Measurements from ENCODE around the gene CD300A. TPM values are rescaled to one million over a fixed set of nuclear protein-coding genes. Genes with fewer than 3 reads are reported as not detected.

CD300A gene
- total and polyA plus RNA-seq, 2 donors (not counting 1 experiment from before 2014, with no cell fraction given) = 2.4 to 5.7 TPM

GRCh38 chr17:74493331-74493833, 26.9 kb downstream of the CD300A start:
- H3K27me3 Mint-ChIP-seq = peaks cover 10% of the 10 kb centered on the region
- TF ChIP-seq EZH2 (IDR thresholded peaks at IDR 0.05; ENCODE audit: borderline replicate concordance, insufficient read depth, low read depth, low read length, poor library complexity, severe bottlenecking) (no peak), CTCF (IDR thresholded peaks at IDR 0.05) (peak; percentile 90)
- H3K9ac ChIP-seq (ENCODE audit: low read length) = no peak overlapping the region
- H3K4me3 ChIP-seq (ENCODE audit: control extremely low read depth in 1 of 5, extremely low read depth in 1 of 5, insufficient read depth in 1 of 5, low read depth in 2 of 5, low read length in 4 of 5) = no peak overlapping the region
- ATAC-seq (ENCODE audit: low read depth) = peak; percentile 80
- DNase-seq = peak; percentile 68
- H3K36me3 ChIP-seq (replicated peaks in 1 of 2; ENCODE audit: control extremely low read depth in 1 of 2, control insufficient read depth in 1 of 2, extremely low read depth in 1 of 2, insufficient read depth in 2 of 2, low read length in 1 of 2) = no peaks in the 10 kb centered on the region
- H3K4me1 ChIP-seq (ENCODE audit: control insufficient read depth in 2 of 2, insufficient read depth in 2 of 2, low read length in 2 of 2) = no peaks in the 10 kb centered on the region
- POLR2A ChIA-PET = no interaction called here
- no peaks in the 10 kb centered on the region for H3K79me2 ChIP-seq (ENCODE audit: control insufficient read depth, insufficient read depth, low read length)
- no peak overlapping the region for H2AFZ ChIP-seq (ENCODE audit: insufficient read depth, low read depth, low read length, poor library complexity, severe bottlenecking)
- no peak overlapping the region for H3K4me2 ChIP-seq (replicated peaks; ENCODE audit: low read depth, low read length, poor library complexity, severe bottlenecking)
- no peaks in the 10 kb centered on the region for H3K9me3 ChIP-seq (ENCODE audit: control extremely low read depth in 1 of 3, control insufficient read depth in 2 of 3, insufficient read depth in 1 of 3, low read length in 2 of 3)
- H3K4me1 Mint-ChIP-seq = no peaks in the 10 kb centered on the region
- WGBS (ENCODE audit: insufficient coverage) = 50% methylated on average over 9 of the region's 11 CpGs
- H3K9me3 Mint-ChIP-seq (ENCODE audit: insufficient read depth) = no peaks in the 10 kb centered on the region
- no peaks in the 10 kb centered on the region for H3K27me3 ChIP-seq (replicated peaks in 1 of 4; ENCODE audit: control extremely low read depth in 1 of 4, control insufficient read depth in 3 of 4, insufficient read depth in 4 of 4, low read length in 3 of 4)
- CTCF ChIA-PET = interaction anchor here (1.2 to 3.0 kb wide), 5 partner anchors 13 to 125 kb away, joined by 3 to 8 read pairs (median 6); no protein-coding TSS in a partner anchor
- no peak overlapping the region for H3K27ac ChIP-seq (ENCODE audit: low read length in 2 of 2)
- intact Hi-C loops (cut with micrococcal nuclease) = loop anchor here (1.0 kb wide), 3 partner anchors 36 to 125 kb away; no protein-coding TSS in a partner anchor
- no peak overlapping the region for H3K4me3 Mint-ChIP-seq
- no peaks in the 10 kb centered on the region for H4K20me1 ChIP-seq (ENCODE audit: control insufficient read depth, insufficient read depth, low read length, poor library complexity, severe bottlenecking)
- H3K27ac Mint-ChIP-seq = no peak overlapping the region

GRCh38 chr17:74497471-74497870, 31.0 kb downstream of the CD300A start:
- no peaks in the 10 kb centered on the region for H3K4me1 Mint-ChIP-seq
- ATAC-seq (ENCODE audit: low read depth) = no peak
- peaks cover 10% of the 10 kb centered on the region for H3K27me3 Mint-ChIP-seq
- no peaks in the 10 kb centered on the region for H3K9me3 ChIP-seq (ENCODE audit: control extremely low read depth in 1 of 3, control insufficient read depth in 2 of 3, insufficient read depth in 1 of 3, low read length in 2 of 3)
- H4K20me1 ChIP-seq (ENCODE audit: control insufficient read depth, insufficient read depth, low read length, poor library complexity, severe bottlenecking) = no peaks in the 10 kb centered on the region
- no peak overlapping the region for H3K4me2 ChIP-seq (replicated peaks; ENCODE audit: low read depth, low read length, poor library complexity, severe bottlenecking)
- CTCF ChIA-PET = interaction anchor here (2.7 kb wide), 1 partner anchor 118 kb away, joined by 11 read pairs; no protein-coding TSS in a partner anchor
- no peak for DNase-seq
- no peaks in the 10 kb centered on the region for H3K79me2 ChIP-seq (ENCODE audit: control insufficient read depth, insufficient read depth, low read length)
- TF ChIP-seq EZH2 (IDR thresholded peaks at IDR 0.05; ENCODE audit: borderline replicate concordance, insufficient read depth, low read depth, low read length, poor library complexity, severe bottlenecking) (no peak), CTCF (IDR thresholded peaks at IDR 0.05) (no peak)
- no peaks in the 10 kb centered on the region for H3K27me3 ChIP-seq (replicated peaks in 1 of 4; ENCODE audit: control extremely low read depth in 1 of 4, control insufficient read depth in 3 of 4, insufficient read depth in 4 of 4, low read length in 3 of 4)
- no peak overlapping the region for H3K9ac ChIP-seq (ENCODE audit: low read length)
- 69% methylated on average over 3 of the region's 5 CpGs for WGBS (ENCODE audit: insufficient coverage)
- no peak overlapping the region for H2AFZ ChIP-seq (ENCODE audit: insufficient read depth, low read depth, low read length, poor library complexity, severe bottlenecking)
- POLR2A ChIA-PET = interaction anchor here (0.6 kb wide), 1 partner anchor 28 kb away, joined by 5 read pairs; no protein-coding TSS in a partner anchor
- no peak overlapping the region for H3K4me3 Mint-ChIP-seq
- H3K4me1 ChIP-seq (ENCODE audit: control insufficient read depth in 2 of 2, insufficient read depth in 2 of 2, low read length in 2 of 2) = no peaks in the 10 kb centered on the region
- H3K27ac Mint-ChIP-seq = no peak overlapping the region
- H3K9me3 Mint-ChIP-seq (ENCODE audit: insufficient read depth) = no peaks in the 10 kb centered on the region
- intact Hi-C loops (cut with micrococcal nuclease) = no loop called here
- H3K4me3 ChIP-seq (ENCODE audit: control extremely low read depth in 1 of 5, extremely low read depth in 1 of 5, insufficient read depth in 1 of 5, low read depth in 2 of 5, low read length in 4 of 5) = no peak overlapping the region
- no peak overlapping the region for H3K27ac ChIP-seq (ENCODE audit: low read length in 2 of 2)
- H3K36me3 ChIP-seq (replicated peaks in 1 of 2; ENCODE audit: control extremely low read depth in 1 of 2, control insufficient read depth in 1 of 2, extremely low read depth in 1 of 2, insufficient read depth in 2 of 2, low read length in 1 of 2) = no peaks in the 10 kb centered on the region

Data from B cell (primary cell).